CD14-positive monocyte (primary cell): ENCODE data around the gene AOPEP. TPM values are rescaled to one million over a fixed set of nuclear protein-coding genes. Genes with fewer than 3 reads are reported as not detected.

Experiments
- DNase-seq, 3 donors: peaks; one replicate each; pipeline ENCODE4 v3.0.0-alpha.2; 2011 to 2022
- H2AFZ ChIP-seq: 2 replicates; pipeline ENCODE4 v1.6.0; 2012; ENCODE audit warnings: mild to moderate bottlenecking, low read depth, low read length, inconsistent platforms; ENCODE audit not compliant: insufficient read depth, poor library complexity, severe bottlenecking
- H3K27ac ChIP-seq, 2 donors: 1 replicate in 1 of 2; 2 replicates in 1 of 2; pipeline ENCODE4 v1.5.1; 2012 to 2013; ENCODE audit warnings: low read length in 2 of 2, control low read depth in 1 of 2, inconsistent platforms in 1 of 2, low read depth in 1 of 2, mild to moderate bottlenecking in 1 of 2
- H3K27me3 ChIP-seq, 2 donors: one replicate each; pipeline versions ENCODE4 v1.6.0 to v1.6.1; 2011 to 2013; ENCODE audit warnings: low read length in 2 of 2; ENCODE audit not compliant: control insufficient read depth in 2 of 2, insufficient read depth in 2 of 2
- H3K36me3 ChIP-seq, 2 donors: replicated peaks in 1 of 2; 1 replicate in 1 of 2; 2 replicates in 1 of 2; pipeline versions ENCODE4 v1.5.1 to v1.6.1; 2012 to 2013; ENCODE audit warnings: low read length in 2 of 2, control low read depth in 1 of 2, inconsistent platforms in 1 of 2, mild to moderate bottlenecking in 1 of 2; ENCODE audit not compliant: insufficient read depth in 2 of 2, control insufficient read depth in 1 of 2
- H3K4me1 ChIP-seq, 2 donors: 1 replicate in 1 of 2; 2 replicates in 1 of 2; pipeline versions ENCODE4 v1.5.1 to v1.6.1; 2012 to 2013; ENCODE audit warnings: low read length in 2 of 2, control low read depth in 1 of 2, inconsistent platforms in 1 of 2, mild to moderate bottlenecking in 1 of 2, moderate library complexity in 1 of 2; ENCODE audit not compliant: insufficient read depth in 2 of 2, control insufficient read depth in 1 of 2
- H3K4me2 ChIP-seq: replicated peaks from 2 replicates; pipeline ENCODE3; 2012; ENCODE audit warnings: low read length, moderate library complexity, mild to moderate bottlenecking; ENCODE audit not compliant: poor library complexity, severe bottlenecking; ENCODE audit errors: extremely low read depth
- H3K4me3 ChIP-seq, 3 experiments: fragments of 200-600 bp in 1 of 3; sonication (generic) in 1 of 3; replicated peaks in 1 of 3; 1 replicate in 2 of 3; 2 replicates in 1 of 3; pipeline ENCODE4 v1.5.1; 2011 to 2013; ENCODE audit warnings: low read length in 3 of 3, mild to moderate bottlenecking in 3 of 3, control low read depth in 2 of 3, low read depth in 2 of 3, inconsistent platforms in 1 of 3, moderate library complexity in 1 of 3
- H3K79me2 ChIP-seq: 2 replicates; pipeline ENCODE4 v1.6.0; 2012; ENCODE audit warnings: mild to moderate bottlenecking, control low read depth, inconsistent platforms, low read length, moderate library complexity; ENCODE audit not compliant: insufficient read depth
- H3K9ac ChIP-seq: 2 replicates; pipeline ENCODE4 v1.6.0; 2017; ENCODE audit warnings: low read length, mild to moderate bottlenecking; ENCODE audit not compliant: insufficient read depth, poor library complexity, severe bottlenecking
- H3K9me3 ChIP-seq, 2 donors: replicated peaks in 1 of 2; 1 replicate in 1 of 2; 2 replicates in 1 of 2; pipeline versions ENCODE4 v1.5.1 to v1.6.1; 2012 to 2013; ENCODE audit warnings: low read length in 2 of 2, control low read depth in 1 of 2; ENCODE audit not compliant: control insufficient read depth in 1 of 2, insufficient read depth in 1 of 2
- H4K20me1 ChIP-seq: 2 replicates; pipeline ENCODE4 v1.6.0; 2012; ENCODE audit warnings: mild to moderate bottlenecking, low read length, control low read depth, moderate library complexity; ENCODE audit not compliant: insufficient read depth
- H3K27ac Mint-ChIP-seq, 7 donors: one replicate each; pipeline ENCODE4 v1.8.0; 2020; ENCODE audit warnings: mild to moderate bottlenecking in 7 of 7, mixed read lengths in 7 of 7, moderate library complexity in 6 of 7, inconsistent platforms in 2 of 7
- H3K27me3 Mint-ChIP-seq, 3 donors: one replicate each; pipeline ENCODE4 v1.8.0; 2021 to 2022; ENCODE audit warnings: low read depth in 3 of 3, mild to moderate bottlenecking in 3 of 3, mixed read lengths in 3 of 3, moderate library complexity in 3 of 3, inconsistent platforms in 1 of 3
- H3K36me3 Mint-ChIP-seq, 2 donors: one replicate each; pipeline ENCODE4 v1.8.0; 2020; ENCODE audit warnings: mixed read lengths in 2 of 2, inconsistent platforms in 1 of 2, mild to moderate bottlenecking in 1 of 2
- H3K4me1 Mint-ChIP-seq: one replicate; pipeline ENCODE4 v1.8.0; 2020; ENCODE audit warnings: mild to moderate bottlenecking, mixed read lengths
- H3K4me3 Mint-ChIP-seq, 2 donors: one replicate each; pipeline ENCODE4 v1.8.0; 2020; ENCODE audit warnings: mild to moderate bottlenecking in 2 of 2, mixed read lengths in 2 of 2, moderate library complexity in 1 of 2
- H3K9me3 Mint-ChIP-seq, 7 donors: one replicate each; pipeline ENCODE4 v1.8.0; 2020 to 2022; ENCODE audit warnings: mixed read lengths in 7 of 7, mild to moderate bottlenecking in 6 of 7, moderate library complexity in 6 of 7, inconsistent platforms in 2 of 7
- WGBS: methylation state at CpG from one replicate; pipeline ENCODE4 v1.1.5; 2013; ENCODE audit warnings: missing lambda C conversion rate; ENCODE audit not compliant: insufficient coverage; 5-methylcytosine and 5-hydroxymethylcytosine counted together
- intact Hi-C, 2 donors: fragments of 100-400 bp; cut with micrococcal nuclease; formaldehyde crosslinking; loops; one replicate each; pipeline versions ENCODE4 v1.15.0 to v1.15.1; 2023
- polyA plus RNA-seq, 3 donors: library from polyadenylated mRNA; depleted of rRNA in 1 of 3; unstranded in 2 of 3; stranded (reverse) in 1 of 3; fragments of 300-500 nt in 2 of 3; fragments of >200 nt in 1 of 3; fragmentation: Illumina TruSeq in 2 of 3; gene quantifications; 1 replicate in 2 of 3; 2 replicates in 1 of 3; pipeline ENCODE4 v1.2.3, GENCODE V29; 2012 to 2021
- TF ChIP-seq, protein P1 (sequence below): fragments of 200-600 bp; IDR thresholded peaks from one replicate; pipeline ENCODE4 v1.8.0; 2022; ENCODE audit warnings: antibody characterized with exemption, mild to moderate bottlenecking

The AOPEP gene
- polyA plus RNA-seq, 3 donors = 3.0 to 4.1 (median 3.1) TPM

DNA sequence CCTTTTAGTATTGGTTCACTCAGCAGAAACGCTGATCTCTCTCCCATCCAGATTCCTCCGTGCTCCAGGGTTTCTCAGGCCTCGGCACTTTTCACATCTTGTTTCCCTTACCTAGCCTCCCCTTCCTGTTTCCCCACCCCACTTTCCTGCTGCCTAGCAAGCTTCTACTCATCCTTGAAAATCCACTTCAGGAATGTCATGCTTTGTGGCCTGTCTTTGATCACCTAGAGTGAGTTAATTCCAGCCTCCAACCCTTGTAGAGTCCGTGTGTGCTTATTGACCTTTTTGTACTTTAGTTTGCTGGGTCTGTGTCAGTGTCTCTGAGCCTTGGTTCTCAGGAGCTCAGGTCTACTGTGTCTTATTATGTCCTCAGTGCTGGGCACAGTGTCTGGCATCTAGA lies 116.6 kb downstream of the AOPEP start:
- H3K27ac Mint-ChIP-seq = no peak overlapping the region
- Histone ChIP-seq H3K9ac (no peak overlapping the region), H3K9me3 (peaks cover 0 to 12% of the 10 kb centered on the region in 2 donors), H2AFZ (no peak overlapping the region), H4K20me1 (no peaks in the 10 kb centered on the region), H3K4me3 (no peak overlapping the region), H3K36me3 (no peaks in the 10 kb centered on the region), H3K4me2 (no peak overlapping the region), H3K27ac (no peak overlapping the region), H3K79me2 (no peaks in the 10 kb centered on the region), H3K4me1 (no peaks in the 10 kb centered on the region), H3K27me3 (no peaks in the 10 kb centered on the region)
- peaks cover 0 to 2% of the 10 kb centered on the region in 2 donors for H3K36me3 Mint-ChIP-seq
- H3K27me3 Mint-ChIP-seq = no peaks in the 10 kb centered on the region
- no peak overlapping the region for H3K4me3 Mint-ChIP-seq
- intact Hi-C loops = no loop called here
- 85% methylated on average over 4 of the region's 4 CpGs for WGBS
- no peaks in the 10 kb centered on the region for H3K4me1 Mint-ChIP-seq
- peaks cover 0 to 12% (median 9%) of the 10 kb centered on the region in 7 donors for H3K9me3 Mint-ChIP-seq
- TF ChIP-seq, protein P1, sequence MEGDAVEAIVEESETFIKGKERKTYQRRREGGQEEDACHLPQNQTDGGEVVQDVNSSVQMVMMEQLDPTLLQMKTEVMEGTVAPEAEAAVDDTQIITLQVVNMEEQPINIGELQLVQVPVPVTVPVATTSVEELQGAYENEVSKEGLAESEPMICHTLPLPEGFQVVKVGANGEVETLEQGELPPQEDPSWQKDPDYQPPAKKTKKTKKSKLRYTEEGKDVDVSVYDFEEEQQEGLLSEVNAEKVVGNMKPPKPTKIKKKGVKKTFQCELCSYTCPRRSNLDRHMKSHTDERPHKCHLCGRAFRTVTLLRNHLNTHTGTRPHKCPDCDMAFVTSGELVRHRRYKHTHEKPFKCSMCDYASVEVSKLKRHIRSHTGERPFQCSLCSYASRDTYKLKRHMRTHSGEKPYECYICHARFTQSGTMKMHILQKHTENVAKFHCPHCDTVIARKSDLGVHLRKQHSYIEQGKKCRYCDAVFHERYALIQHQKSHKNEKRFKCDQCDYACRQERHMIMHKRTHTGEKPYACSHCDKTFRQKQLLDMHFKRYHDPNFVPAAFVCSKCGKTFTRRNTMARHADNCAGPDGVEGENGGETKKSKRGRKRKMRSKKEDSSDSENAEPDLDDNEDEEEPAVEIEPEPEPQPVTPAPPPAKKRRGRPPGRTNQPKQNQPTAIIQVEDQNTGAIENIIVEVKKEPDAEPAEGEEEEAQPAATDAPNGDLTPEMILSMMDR = no peak
- DNase-seq = no peak

DNA sequence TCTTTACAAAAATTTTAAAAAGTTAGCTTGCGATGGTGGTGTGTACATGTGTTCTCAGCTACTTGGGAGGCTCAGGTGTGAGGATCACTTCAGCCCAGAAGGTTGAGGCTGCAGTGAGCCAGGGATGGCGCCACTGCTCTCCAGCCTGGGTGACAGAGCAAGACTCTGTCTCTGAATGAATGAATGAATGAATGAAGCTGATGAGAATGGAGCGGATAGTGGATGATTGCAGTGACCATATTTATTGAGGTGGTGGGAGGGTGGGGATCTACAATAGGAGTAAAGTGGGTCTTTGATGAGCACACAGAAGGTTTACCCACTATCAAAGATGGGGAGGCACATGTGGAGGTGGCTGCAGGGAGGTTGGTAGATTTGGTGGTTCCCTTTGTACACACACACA lies 120.2 kb downstream of the AOPEP start:
- no peak for DNase-seq
- Mint-ChIP-seq H3K9me3 (no peaks in the 10 kb centered on the region), H3K4me3 (no peak overlapping the region), H3K36me3 (peaks cover 0 to 2% of the 10 kb centered on the region in 2 donors), H3K27ac (peak overlapping the region in 2 of 7 donors; percentile 25 to 52), H3K27me3 (no peaks in the 10 kb centered on the region), H3K4me1 (no peaks in the 10 kb centered on the region)
- TF ChIP-seq, protein P1 = no peak
- Histone ChIP-seq H4K20me1 (no peaks in the 10 kb centered on the region), H3K4me2 (no peak overlapping the region), H3K9me3 (no peaks in the 10 kb centered on the region), H3K27me3 (no peaks in the 10 kb centered on the region), H3K27ac (no peak overlapping the region), H3K4me3 (no peak overlapping the region), H2AFZ (no peak overlapping the region), H3K36me3 (no peaks in the 10 kb centered on the region), H3K4me1 (no peaks in the 10 kb centered on the region), H3K9ac (no peak overlapping the region), H3K79me2 (no peaks in the 10 kb centered on the region)
- intact Hi-C loops = no loop called here
- 100% methylated on average over 1 of the region's 3 CpGs for WGBS
